Peyer's patch (tissue), 4 donors: ENCODE data around the gene STK39.

Experiments
- CTCF ChIP-seq, 6 experiments: fragments of 450-650 bp in 4 of 6; fragments of 200-600 bp in 2 of 6; sonication (generic) in 1 of 6; IDR thresholded peaks; one replicate each; pipeline ENCODE4 v1.5.1; 2017 to 2019; ENCODE audit warnings: antibody characterized with exemption in 6 of 6, mild to moderate bottlenecking in 3 of 6, moderate library complexity in 1 of 6
- POLR2A ChIP-seq, 2 donors: fragments of 450-650 bp; IDR thresholded peaks; one replicate each; pipeline ENCODE4 v1.5.1; 2017; ENCODE audit warnings: antibody characterized with exemption in 2 of 2, mild to moderate bottlenecking in 2 of 2, moderate library complexity in 2 of 2

- TF ChIP-seq CTCF (IDR thresholded peaks at IDR 0.05) (no peak), POLR2A (IDR thresholded peaks at IDR 0.05) (no peak)
Observed at GRCh38 chr2:168044579-168044978, 202.8 kb downstream of the STK39 start.
